Midbrain (tissue), 1 donor: ENCODE data around the gene PROSER3.
"Not testable (repeated sequence)": the region's sequence is repeated elsewhere in the genome, so short reads cannot be mapped to it uniquely, and the experiment has no call there.

Source experiments
- DNase-seq: peaks from one replicate; lab custom pipeline; 2025; lab: John Stamatoyannopoulos, UW

PROSER3 gene

DNA sequence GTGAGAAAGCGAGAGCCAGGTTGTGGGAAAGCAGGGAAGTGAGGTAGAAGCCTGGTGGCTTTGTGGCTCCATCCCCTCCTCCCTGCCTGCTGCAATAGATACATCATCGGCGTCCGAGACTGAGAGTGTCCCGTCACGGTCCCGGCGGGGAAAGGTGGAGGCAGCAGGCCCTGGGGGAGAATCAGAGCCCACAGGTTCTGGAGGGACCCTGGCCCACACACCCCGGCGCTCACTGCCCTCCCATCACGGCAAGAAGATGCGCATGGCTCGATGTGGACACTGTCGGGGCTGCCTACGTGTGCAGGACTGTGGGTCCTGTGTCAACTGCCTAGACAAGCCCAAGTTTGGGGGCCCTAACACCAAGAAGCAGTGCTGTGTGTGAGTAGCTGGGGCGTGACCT, 35.1 kb upstream of the PROSER3 start:
- no peak for DNase-seq

DNA sequence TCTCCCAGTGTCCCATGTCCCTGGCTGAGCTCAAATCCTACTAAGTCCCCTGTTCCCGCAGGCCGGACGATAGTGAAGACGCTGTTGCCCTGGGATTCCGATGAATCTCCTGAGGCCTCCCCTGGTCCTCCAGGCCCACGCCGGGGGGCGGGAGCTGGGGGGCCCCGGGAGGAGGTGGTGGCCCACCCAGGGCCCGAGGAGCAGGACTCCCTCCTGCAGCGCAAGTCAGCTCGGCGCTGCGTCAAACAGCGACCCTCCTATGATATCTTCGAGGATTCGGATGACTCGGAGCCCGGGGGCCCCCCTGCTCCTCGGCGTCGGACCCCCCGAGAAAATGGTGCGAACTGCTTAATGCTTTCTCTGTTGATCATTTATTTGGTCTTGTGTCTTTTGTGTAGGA, 34.3 kb upstream of the PROSER3 start:
- no peak for DNase-seq

DNA sequence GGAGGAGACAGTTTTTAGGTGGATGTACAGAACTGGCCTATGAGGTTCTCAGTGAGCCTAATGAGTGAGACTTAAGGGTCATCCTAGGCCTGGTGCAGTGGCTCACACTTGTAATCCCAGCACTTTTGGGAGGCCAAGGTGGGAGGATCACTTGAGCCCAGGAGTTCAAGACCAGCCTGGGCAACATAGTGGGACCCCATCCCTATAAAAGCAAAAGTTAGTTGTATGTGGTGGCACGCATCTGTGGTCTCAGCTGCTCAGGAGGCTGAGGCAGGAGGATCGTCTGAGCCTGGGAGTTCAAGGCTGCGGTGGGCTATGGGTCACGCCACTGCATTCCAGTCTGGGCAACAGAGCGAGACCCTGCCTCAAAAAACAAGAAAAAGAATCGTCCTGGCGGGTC, 33.8 kb upstream of the PROSER3 start:
- DNase-seq, result not testable (repeated sequence)

DNA sequence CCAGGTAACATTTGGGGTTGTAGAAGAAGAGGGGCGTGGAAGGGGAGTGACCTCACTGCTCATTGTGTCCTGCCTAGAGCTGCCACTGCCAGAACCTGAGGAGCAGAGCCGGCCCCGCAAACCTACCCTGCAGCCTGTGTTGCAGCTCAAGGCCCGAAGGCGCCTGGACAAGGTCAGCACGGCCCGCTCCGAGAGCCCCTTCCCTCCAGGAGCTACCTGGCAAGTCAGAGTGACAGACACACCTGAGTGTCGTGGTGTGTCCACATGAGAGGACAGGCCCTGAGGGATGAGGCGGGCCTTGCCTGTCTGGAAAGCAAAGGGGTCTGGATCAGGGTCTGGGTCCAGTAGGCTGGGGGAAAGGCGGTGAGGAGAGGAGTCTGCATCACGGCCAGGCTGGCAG, 33.4 kb upstream of the PROSER3 start:
- no peak for DNase-seq

DNA sequence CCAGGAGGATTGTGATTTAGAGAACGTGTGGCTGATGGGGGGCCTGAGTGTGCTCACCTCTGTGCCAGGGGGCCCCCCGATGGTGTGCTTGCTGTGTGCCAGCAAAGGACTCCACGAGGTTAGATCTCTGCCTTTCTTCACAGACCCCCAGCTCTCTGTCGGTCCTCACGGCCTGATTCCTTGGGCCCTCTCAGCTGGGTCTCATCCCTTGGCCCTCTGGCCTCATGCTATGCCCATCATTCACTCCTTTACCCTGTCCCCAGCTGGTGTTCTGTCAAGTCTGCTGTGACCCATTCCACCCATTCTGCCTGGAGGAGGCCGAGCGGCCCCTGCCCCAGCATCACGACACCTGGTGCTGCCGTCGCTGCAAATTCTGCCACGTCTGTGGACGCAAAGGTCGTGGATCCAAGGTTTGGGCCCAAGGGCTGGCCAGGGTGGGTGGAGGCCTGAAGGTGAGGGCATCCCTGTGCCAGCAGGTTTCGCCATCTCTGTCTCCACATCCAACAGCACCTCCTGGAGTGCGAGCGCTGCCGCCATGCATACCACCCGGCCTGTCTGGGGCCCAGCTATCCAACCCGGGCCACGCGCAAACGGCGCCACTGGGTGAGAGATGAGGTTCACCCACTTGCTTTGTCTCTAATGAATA, 32.6 kb upstream of the PROSER3 start:
- DNase-seq, result no peak

DNA sequence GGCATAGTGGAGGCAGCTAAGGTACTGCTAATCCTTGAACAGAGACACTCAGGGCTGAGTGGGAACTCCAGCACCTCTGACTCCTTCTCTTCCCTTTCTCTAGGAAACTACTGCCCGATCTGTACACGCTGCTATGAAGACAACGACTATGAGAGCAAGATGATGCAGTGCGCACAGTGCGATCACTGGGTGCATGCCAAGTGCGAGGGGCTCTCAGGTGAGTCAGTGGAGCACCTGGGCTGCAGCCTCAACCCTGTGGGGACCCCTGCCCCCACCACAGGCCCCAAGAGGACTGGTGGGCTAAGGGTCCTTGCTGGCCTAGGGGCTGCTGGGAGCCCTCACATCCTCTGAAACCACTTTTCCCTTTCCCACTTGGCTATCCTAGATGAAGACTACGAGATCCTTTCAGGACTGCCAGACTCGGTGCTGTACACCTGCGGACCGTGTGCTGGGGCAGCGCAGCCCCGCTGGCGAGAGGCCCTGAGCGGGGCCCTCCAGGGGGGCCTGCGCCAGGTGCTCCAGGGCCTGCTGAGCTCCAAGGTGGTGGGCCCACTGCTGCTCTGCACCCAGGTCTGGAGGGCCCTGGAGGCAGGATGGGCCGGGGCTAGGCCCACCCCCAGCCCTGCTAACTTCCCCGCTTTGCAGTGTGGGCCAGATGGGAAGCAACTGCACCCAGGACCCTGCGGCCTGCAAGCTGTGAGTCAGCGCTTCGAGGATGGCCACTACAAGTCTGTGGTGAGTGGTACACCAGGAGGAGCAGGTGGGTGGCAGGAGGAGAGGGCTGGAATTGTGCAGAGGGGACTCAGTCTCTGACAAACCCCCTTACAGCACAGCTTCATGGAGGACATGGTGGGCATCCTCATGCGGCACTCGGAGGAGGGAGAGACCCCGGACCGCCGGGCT, 30.7 kb upstream of the PROSER3 start:
- DNase-seq, result no peak

DNA sequence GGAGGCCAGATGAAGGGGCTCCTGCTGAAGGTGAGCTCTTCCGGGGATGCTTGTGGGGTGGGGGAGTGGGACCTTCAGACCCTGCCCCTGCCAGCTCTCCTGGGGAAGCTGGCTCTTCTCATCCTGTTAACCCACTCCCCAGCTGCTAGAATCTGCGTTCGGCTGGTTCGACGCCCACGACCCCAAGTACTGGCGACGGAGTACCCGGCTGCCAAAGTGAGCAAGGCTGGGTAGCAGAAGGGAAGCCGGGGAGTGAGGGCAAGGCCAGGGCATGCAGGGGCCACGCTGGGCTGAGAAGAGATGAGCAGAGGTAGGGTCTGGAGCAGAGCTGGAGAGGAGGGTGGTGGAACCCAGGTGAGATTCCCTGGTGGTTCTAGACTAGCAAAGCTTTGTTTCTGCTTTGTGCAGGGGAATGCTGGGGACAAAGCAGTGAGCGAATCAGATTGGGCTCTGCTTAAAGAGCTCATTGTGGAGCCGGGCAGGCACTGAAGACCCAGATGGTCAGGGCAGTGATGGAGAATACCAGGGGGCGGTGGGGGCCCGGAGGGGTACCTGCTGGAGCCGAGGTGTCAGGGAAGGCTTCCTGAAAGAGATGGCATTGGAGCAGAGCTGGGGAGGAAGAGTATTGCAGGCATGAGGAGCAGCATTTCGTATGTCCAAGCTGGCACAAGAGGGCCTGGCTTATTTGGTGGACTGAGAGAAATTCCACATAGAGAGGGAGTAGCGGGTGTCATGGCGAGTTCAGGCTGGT, 29.8 kb upstream of the PROSER3 start:
- DNase-seq, result no peak

DNA sequence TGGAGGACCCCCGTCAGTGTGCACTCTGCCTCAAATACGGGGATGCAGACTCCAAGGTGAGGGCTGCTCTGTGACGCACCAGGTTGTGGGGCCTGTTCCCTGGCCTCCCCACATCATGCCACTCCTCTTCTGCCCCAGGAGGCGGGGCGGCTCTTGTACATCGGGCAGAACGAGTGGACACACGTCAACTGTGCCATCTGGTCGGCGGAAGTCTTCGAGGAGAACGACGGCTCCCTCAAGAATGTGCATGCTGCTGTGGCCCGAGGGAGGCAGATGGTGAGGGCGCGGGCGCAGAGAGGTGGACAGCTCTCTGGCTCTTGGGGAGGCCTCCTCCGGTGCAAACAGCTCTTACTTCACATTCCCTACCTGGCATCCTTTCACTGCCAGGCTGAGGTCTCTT, 29.0 kb upstream of the PROSER3 start:
- DNase-seq, result no peak

DNA sequence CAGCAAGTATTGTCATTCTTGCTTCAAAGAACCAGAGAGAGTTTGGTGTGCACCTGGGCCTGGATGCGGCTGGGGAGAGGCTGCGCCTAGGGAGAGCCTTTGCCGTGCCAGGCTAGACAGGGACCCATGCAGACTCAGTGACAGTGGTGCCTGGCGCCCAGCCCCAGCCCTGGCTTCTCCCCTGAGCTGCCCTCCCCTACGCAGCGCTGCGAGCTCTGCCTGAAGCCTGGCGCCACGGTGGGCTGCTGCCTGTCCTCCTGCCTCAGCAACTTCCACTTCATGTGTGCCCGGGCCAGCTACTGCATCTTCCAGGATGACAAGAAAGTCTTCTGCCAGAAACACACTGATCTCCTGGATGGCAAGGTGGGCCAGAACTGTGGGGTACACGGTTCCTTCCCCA, 28.2 kb upstream of the PROSER3 start:
- DNase-seq, result no peak

DNA sequence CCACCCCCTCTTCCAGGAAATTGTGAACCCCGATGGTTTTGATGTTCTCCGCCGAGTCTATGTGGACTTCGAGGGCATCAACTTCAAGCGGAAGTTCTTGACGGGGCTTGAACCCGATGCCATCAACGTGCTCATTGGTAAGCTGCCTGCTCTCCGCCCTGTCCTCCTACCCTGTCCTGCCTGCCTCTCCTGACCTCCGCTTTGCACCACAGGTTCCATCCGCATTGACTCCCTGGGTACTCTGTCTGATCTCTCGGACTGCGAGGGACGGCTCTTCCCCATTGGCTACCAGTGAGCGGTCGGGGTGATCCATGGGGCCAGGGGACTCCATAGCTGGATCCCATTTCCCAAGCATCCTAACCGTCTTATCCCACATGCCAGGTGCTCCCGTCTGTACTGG, 27.6 kb upstream of the PROSER3 start:
- DNase-seq, result no peak

DNA sequence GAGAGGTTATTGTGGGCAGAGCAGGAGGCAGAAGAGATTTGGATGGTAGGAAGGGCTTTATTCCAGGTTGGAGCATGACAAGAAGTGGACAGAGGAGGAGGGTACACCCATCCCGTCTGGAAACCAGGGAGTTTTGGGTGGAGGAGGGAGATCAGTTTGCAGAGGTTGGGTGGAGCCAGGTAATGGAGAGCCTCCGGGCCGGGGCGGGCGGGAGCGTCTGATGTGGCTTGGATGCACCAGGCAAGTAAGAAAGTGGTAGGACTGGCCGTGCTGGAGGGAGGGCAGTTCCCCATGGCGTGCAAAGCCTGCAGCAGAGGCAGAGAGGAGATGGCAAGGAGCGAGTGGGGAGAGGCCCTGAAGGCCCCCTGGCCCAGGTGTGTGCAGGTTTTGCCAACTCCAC, 26.6 kb upstream of the PROSER3 start:
- DNase-seq, result no peak

DNA sequence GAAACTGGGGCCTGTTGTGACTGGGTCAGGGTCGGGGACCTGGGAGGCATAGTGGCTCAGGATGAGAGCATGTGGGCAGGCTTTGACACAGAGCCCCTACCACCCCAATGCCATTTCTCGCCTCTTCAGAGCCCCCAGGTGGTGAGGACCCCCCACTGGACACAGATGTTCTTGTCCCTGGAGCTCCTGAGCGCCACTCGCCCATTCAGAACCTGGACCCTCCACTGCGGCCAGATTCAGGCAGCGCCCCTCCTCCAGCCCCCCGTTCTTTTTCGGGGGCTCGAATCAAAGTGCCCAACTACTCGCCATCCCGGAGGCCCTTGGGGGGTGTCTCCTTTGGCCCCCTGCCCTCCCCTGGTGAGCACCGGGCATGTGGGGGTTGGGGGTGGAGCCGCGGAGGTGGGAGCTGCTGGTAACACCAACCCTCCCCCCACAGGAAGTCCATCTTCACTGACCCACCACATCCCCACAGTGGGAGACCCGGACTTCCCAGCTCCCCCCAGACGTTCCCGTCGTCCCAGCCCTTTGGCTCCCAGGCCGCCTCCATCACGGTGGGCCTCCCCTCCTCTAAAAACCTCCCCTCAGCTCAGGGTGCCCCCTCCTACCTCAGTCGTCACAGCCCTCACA, 26.1 kb upstream of the PROSER3 start:
- no peak for DNase-seq

DNA sequence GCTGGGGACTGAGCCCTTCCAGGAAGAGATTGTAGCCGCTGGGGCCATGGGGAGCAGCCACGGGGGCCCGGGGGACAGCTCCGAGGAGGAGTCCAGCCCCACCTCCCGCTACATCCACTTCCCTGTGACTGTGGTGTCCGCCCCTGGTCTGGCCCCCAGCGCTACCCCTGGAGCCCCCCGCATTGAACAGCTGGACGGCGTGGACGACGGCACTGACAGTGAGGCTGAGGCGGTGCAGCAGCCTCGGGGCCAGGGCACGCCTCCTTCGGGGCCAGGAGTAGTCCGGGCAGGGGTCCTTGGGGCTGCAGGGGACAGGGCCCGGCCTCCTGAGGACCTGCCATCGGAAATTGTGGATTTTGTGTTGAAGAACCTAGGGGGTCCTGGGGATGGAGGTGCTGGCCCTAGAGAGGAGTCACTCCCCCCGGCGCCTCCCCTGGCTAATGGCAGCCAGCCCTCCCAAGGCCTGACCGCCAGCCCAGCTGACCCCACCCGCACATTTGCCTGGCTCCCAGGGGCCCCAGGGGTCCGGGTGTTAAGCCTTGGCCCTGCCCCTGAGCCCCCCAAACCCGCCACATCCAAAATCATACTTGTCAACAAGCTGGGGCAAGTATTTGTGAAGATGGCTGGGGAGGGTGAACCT, 25.3 kb upstream of the PROSER3 start:
- no peak for DNase-seq

DNA sequence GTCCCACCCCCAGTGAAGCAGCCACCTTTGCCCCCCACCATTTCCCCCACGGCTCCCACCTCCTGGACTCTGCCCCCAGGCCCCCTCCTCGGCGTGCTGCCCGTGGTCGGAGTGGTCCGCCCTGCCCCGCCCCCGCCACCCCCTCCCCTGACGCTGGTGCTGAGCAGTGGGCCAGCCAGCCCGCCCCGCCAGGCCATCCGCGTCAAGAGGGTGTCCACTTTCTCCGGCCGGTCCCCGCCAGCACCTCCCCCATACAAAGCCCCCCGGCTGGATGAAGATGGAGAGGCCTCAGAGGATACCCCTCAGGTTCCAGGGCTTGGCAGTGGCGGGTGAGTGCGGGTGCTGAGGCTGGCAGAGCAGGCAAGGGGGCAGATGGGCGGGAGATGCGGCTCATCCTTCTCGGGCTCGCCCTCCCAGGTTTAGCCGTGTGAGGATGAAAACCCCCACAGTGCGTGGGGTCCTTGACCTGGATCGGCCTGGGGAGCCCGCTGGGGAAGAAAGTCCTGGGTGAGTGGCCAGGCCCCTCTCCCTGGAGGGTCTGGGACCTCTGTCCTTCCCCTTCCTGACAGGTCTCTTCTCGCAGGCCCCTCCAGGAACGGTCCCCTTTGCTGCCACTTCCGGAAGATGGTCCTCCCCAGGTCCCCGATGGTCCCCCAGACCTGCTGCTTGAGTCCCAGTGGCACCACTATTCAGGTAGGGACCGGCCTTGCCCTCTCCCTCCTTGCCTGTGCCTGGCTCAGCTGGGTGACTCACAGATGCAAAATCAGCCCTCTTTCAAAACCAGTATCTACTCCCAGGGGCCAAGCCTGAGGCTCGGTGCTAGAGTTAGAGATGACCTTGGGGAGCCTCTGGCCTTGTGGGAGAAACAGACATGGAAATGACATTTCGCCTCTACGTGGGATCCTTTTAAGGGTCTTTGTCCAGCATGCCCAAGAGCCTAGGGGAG, 24.5 kb upstream of the PROSER3 start:
- no peak for DNase-seq

DNA sequence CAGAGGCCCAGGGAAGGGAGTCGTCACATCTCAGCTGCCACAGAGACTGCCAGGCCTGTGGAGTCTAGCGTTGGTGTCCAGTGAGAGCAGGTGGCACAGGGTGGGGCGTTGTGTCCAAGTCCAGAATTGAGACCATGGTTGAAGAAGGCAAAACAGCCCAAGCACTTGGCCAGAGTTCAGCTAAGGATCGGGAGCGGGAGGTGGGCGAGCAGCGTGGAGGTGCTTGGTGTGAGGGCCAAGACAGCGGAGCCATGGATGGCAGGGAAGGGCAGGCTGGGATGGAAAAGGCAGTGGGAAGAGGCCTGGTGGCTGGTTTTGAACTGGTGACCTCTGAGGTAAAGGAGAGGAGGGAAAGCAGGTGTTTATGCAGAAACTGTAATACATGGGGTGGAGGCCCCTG, 23.7 kb upstream of the PROSER3 start:
- no peak for DNase-seq

DNA sequence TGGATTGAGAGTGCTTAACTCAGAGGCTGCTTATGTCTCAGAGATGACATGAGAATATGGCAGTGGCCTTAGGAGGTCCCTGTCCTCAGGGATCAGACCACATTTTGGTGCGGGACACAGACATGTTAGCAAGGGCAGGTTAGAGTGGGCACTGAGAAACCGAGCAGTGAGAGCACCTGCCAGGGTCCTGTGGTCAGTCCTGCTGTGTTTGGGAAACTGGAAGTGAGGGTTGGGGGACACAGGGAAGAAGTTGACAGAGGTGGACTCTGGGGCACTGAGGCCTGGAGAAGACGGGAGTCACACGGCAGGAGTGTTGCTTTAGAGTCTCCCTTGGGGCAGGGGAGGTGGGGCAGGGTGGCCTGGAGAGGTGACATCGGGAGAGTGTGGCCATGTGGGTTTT, 23.1 kb upstream of the PROSER3 start:
- DNase-seq, result no peak

DNA sequence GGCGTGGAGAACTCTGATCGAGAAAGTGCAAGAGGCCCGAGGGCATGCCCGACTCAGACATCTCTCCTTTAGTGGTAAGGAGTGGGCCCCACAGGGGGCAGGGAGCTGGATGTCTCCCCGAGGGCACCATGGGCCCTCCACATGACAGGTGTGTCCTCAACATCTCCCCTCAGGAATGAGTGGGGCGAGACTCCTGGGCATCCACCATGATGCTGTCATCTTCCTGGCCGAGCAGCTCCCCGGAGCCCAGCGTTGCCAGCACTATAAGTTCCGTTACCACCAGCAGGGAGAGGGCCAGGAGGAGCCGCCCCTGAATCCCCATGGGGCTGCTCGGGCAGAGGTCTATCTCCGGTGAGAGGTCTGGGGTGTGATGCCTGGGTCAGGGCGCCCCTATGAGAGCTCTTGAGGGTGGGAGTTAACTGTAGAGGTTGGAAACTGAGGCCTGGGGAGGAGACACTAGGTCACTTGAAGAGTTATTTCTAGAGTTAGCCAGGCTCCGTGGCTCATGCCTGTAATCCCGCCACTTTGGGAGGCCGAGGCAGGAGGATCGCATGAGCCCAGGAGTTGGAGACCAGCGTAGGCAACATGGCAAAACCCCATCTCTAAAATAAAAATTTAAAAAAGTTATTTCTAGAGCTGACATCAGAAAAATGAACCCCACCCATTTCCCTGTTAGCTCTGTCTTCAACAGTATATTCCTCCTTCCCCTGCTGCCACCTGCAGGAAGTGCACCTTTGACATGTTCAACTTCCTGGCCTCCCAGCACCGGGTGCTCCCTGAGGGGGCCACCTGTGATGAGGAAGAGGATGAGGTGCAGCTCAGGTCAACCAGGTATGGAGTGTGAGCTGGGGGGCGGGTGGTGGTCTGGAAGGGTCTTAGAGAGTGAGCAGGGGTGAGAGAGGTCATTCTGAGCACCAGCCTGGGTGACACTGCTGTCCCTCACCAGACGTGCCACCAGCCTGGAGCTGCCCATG, 20.8 kb upstream of the PROSER3 start:
- DNase-seq, result no peak

DNA sequence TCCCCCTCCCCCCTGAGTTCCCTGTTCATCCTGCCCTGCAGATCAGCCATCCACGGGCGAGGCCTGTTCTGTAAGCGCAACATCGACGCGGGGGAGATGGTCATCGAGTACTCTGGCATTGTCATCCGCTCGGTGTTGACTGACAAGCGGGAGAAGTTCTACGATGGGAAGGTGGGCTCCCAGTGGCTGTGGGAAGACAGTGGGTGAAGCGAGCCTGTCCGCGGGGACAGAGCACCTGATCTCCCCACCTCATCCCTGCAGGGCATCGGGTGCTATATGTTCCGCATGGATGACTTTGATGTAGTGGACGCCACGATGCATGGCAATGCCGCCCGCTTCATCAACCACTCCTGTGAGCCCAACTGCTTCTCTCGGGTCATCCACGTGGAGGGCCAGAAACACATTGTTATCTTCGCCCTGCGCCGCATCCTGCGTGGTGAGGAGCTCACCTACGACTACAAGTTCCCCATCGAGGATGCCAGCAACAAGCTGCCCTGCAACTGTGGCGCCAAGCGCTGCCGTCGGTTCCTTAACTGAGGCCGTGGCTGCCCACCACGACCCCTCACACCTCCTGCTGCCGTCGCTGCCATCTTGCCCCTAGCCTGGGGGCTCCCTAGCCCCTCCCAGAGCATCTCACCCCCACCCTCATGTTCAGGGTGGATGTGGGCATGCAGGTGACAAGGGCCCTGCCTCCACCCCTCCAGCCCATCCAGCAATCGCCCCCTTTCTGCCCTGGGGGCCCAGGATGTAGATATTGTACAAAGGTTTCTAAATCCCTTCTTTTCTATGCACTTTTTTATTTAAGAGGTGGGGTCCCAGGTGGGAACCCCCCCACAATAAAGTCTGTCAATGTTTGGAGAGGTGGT, 19.7 kb upstream of the PROSER3 start:
- no peak for DNase-seq

DNA sequence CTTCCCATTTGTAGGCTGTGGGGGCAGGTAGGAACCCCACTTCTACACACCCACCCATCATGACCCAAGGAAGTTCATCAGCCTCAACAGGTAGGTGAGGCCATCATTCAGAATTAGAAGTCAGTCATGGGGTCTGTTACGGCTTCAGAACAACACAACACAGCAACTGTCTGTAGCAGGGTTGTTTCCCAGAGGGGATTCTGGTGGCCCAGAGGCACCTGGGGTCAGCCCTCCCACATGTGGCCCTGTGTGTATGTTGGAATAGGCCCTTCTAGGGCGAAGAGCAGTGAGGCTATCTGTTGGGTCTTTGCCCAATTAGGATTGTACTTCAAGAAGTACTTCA, 19.1 kb upstream of the PROSER3 start:
- no peak for DNase-seq
